HG03139 (cell line): ENCODE results near the gene LRRC28.
"Not testable (repeated sequence)": the region's sequence is repeated elsewhere in the genome, so short reads cannot be mapped to it uniquely, and the experiment has no call there.

Source experiments
- ATAC-seq: cut with Tn5 transposase; IDR thresholded peaks from one replicate; pipeline ENCODE4 v1.9.1; 2021; ENCODE audit not compliant: unreplicated experiment

Gene LRRC28

DNA sequence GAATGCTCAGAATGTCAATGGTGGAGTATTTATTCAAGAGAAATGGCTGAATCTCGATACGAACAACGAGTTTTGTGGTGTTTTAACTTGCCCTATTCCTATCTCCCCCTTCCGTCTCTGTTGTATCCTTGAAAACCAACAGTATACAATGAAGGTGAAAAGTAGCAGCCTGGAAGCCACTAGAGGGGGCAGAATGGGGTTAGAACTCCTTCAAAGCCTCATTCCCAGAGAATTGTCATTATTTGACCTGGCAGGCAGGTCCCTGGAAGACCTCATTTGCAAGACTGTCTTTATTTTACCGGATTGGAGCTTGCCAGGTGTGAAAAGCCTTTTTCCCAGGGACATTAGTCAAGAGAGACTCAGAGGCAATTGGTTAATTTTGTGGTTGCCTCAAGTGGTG is 139.4 kb downstream of the LRRC28 start:
- ATAC-seq, result no peak

DNA sequence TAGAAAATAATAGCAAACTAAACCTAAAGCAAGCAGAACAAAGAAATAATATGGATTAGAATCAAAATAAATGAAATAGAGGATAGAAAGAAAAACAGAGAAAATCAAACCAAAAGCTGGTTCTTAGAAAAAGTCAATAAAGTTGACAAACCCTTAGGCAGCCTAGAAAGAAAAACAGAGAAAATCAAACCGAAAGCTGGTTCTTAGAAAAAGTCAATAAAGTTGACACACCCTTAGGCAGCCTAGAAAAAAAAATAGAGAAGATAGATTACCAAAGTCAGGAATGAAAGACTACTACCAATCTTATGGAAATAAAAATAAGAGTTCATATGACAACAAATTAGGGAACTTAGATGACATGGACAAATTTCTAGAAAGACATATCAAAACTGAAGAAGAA is 142.4 kb downstream of the LRRC28 start:
- ATAC-seq, result no peak

DNA sequence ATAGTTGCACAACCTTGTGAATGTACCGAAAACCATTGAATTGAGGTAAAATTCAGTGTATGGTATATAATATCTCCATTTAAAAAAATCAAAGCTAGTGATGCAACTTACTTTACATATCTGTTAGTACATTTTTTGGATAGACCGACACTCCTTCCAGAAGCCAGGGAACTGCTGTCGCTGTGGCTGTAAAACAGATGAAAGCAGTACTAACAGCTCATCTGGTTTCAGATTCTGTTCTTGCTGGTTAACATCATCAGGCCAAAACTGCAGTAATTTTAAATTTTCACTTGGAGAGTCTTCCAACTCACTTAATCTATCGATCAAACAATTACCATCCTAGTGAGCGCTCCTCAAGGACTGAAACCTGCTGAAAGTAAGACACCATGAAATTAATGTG is 145.1 kb downstream of the LRRC28 start:
- no peak for ATAC-seq

DNA sequence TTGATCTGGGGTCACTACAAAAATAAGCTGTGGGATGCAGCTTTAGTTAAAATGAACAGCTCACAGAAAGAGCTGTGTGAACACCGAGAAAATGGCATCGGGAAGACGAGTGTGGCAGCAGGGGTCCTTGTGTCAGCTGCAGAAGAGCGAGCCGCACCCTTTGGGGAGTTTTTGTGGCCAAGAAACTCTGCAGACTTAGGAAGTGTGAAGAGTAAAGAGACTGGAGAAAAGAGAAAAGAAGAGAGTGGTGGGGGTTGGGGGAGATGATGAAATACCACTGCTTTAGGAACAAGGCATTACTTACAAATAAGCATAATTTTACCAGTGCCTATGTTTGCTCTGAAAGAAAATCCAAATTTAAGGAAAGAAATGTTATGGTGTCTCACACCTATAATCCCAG is 147.8 kb downstream of the LRRC28 start:
- no peak for ATAC-seq

DNA sequence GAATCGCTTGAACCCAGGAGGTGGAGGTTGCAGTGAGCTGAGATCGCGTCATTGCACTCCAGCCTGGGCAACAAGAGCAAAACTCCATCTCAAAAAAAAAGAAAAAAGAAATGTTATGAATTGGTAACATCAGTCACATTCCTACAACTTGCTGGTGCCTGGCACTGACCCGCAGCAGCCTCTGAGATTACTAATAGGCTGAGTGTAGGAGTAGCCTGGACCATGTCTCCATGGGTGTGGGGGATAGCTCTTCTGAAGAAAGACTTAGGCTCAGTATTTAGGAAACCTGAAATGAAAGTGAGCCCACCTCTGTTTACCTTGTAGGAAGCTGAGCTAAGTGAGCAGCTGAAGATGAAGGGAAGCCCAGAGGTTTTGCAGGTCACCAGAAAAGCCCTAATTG is 148.3 kb downstream of the LRRC28 start:
- no peak for ATAC-seq

- ATAC-seq, result not testable (repeated sequence)
These were observed 149.9 kb downstream of the LRRC28 start for GRCh38 chr15:99401216-99401615.

DNA sequence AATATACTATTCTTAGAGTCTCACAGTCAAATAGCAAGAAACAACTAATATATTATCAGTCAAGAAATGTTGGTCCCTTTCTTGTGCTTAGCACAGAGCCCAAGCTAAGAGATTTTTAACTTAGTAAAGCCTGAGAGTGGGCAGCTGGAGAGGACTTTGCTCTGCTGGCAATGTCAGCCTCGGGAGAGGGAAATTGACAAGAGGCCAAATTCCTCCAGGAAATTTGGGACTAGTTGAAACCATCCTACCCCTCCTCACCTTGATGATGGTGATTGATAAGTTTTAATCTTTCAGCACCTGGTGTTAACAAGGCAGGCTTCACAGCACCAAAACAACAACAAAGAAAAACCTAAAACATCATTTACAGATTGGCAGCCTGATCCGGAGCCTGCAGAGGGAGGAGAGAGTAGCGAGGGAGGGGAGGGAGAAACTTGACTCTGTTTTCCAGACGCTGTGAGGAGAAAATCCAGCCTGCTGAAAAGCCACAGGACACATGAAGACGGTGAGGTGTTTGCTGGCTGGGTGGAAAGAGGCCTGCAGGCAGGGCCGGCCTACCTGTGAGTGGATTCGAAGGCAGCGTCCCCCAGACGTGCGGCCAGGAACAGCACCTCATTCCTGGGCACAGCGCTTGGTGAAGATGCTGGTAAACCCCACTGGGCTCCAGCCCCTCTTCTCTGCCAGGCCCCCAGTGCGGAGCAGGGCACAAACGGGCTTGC is 150.9 kb downstream of the LRRC28 start:
- no peak for ATAC-seq

GRCh38 chr15:99403597-99403996 is 152.3 kb downstream of the LRRC28 start:
- no peak for ATAC-seq

GRCh38 chr15:99404454-99404853 is 153.2 kb downstream of the LRRC28 start:
- ATAC-seq, result no peak

- ATAC-seq, result no peak
These were observed 154.8 kb downstream of the LRRC28 start for GRCh38 chr15:99406120-99406519.

DNA sequence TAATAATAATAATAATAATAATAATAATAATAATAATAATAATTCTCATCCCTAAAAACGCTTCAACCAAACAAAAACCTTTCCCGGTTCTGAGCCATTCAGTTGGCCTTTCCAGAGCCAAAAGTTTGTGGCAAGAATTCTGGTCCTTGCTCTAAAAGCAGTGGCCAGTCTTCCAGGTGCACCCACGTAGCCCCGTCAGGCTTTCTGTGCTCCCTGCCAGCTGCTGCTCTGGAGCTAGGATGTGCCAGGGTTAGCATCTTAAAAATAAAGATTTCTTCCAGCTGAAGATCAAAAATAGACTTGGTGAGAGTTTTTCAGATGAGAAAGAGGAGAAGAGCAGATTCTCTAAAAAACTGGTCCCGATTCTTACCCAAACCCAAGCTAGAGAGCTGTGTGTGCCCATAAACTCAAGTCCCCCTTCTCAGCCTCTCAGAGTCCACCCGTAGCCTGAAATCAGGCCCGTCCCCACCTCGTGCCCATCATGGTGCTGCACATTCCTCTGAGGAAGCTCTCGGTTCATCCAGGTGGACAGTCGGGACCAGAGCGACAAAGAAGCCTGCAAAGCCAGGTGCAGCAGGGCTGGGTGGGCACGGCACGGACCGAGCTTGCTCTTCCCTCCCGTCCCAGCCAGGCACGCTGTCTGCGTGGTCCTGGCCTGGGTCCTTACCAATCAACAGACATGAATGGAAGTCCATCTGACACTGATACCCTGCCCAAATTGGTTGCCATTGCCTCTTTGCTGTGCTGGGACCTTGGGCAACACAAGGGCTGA is 155.6 kb downstream of the LRRC28 start:
- ATAC-seq, result no peak

DNA sequence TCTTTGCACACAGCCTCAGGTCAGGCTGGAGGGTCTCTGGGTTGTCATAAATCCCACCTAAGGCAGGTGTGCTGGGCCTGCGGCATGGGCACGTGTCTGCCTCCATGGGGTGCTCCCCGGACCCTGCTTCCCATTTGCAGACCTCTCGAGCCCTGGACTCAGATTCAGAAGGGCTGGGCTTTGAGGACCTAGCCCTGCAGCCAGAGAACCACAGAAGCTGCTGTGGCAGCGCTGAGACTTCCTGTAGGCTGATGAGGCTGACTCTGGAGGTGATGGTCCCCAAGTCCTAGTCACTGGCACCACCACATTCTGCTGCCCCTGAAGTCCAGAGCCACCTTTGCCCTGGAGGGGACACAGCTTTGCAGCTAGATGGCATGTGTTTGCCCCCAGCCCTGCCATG is 156.4 kb downstream of the LRRC28 start:
- no peak for ATAC-seq

- no peak for ATAC-seq
These were observed 157.2 kb downstream of the LRRC28 start for GRCh38 chr15:99408236-99409096.

GRCh38 chr15:99409097-99409473 is 157.8 kb downstream of the LRRC28 start:
- no peak for ATAC-seq

DNA sequence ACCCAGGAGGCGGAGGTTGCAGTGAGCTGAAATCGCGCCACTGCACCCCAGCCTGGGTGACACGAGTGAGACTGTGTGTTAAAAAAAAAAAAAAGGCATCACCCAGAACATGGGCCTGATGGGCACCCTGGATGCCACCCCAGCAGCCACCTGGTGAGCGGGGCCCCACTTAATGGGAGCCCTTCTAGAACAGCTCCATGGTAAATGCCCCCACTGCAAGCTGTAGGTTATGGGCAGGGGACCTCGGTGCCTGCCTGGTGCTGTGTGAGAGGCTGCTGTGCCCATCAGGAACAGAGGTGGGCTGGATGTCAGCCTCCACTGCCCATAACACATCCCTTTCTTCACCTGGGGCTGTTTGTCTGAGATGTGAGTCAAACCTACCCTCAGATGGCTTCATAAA is 158.3 kb downstream of the LRRC28 start:
- ATAC-seq, result no peak

DNA sequence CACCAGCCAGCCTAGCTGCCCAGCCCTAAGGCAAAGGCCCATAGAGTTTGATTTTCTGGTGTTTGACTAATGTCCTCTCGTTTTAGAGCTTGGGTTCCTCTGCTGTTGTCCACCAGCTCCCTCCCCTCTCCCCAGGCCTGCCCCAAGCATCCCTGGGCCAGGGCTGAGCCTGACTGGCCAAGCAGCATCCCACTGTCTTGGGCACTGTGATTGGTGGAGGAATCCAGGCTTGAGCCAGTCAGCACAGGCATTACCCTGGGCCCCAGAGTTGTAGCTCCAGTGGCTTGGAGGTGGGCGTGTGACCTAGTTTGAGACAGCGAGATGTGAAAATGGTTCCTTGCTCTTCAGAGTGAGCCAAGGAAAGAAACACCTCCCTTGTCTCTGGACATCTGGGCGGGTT is 159.2 kb downstream of the LRRC28 start:
- no peak for ATAC-seq

- ATAC-seq, result no peak
These were observed 160.0 kb downstream of the LRRC28 start for GRCh38 chr15:99411234-99411633.

- no peak for ATAC-seq
These were observed 160.8 kb downstream of the LRRC28 start for GRCh38 chr15:99412082-99412481.

DNA sequence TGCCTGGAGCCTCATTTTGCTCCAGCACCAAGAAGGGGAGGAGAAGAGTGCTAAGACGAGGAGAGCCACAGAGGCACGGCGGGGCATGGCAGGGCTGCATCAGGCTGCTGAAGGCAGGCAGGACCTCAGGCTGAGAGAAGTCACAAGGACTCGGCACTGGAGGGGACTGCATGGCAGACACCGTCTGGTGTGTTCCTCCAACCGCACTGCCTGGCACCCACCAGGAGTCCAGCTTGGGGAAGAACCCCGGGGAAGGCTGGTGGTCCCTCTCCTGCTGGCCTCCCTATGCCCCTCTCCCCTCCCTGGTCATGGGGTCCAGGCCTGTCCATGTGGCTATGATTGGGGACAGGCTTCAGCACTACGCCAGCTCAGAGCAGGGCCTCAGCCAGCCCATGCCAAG is 161.3 kb downstream of the LRRC28 start:
- ATAC-seq, result no peak

DNA sequence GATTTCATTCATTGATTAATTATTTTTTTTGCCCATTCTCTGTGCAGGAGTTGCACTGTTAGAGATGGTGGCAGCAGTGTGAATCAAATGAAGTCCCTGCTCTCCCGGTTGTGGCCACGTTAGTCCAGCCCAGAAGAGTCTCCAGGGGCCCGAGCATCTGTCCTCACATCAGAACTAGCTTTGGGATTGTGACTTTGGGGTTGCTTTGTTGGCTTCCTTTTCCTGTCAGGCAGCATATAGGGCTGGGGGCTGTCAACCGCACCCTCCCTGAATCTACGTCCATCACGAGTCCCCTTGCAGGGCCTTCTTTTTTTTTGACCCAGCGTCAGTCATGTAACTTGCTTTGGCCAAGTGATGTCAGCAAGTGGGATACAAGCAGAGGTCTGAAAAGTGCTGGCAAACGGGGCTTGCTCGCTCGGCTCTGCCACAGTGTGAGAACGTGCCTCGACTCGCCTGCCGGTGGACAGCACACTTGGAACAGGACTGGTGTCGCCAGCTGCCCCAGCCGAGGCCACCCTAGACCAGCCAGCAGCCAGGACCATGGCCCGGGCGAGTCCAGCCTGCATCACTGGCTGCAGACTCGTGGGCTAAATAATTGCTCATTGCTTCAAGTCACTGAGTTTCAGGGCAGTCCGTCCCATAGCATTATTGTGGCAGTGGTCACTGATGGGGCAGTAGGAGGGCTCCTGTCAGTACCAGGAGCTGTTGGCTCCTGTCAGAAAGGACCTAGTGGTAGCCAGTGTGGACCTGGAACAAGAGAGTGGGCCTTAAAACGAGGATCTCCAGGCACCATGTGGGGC is 162.9 kb downstream of the LRRC28 start:
- ATAC-seq, result no peak
